Measurements from ENCODE around the gene ZNF827.

Gene ZNF827

GRCh38 chr4:145938618-145939440 is at the start of gene ZNF827:
TSS of gene ZNF827 (minus strand) at chr4:145938823. CDS start at chr4:145938407, 416 bp downstream.
- DNase-seq (ENCODE audit: extremely low read depth, low read depth) = no peak

GRCh38 chr4:145984563-145984962 is 45.9 kb upstream of the ZNF827 start:
- TF ChIP-seq CTCF (IDR thresholded peaks at IDR 0.05; ENCODE audit: low read depth, low read length) = no peak
- DNase-seq (ENCODE audit: extremely low read depth, low read depth) = no peak

More at GRCh38 chr4:145938618-145939440, at the start of gene ZNF827:
- no peak for TF ChIP-seq CTCF (IDR thresholded peaks at IDR 0.05; ENCODE audit: low read depth, low read length)

- no peak for TF ChIP-seq CTCF (IDR thresholded peaks at IDR 0.05; ENCODE audit: low read depth, low read length)
- no peak for DNase-seq (ENCODE audit: extremely low read depth, low read depth)
These were observed 44.2 kb upstream of the ZNF827 start for GRCh38 chr4:145982791-145983190.

GRCh38 chr4:145979160-145979559 is 40.5 kb upstream of the ZNF827 start:
- no peak for DNase-seq (ENCODE audit: extremely low read depth, low read depth)
- TF ChIP-seq CTCF (IDR thresholded peaks at IDR 0.05; ENCODE audit: low read depth, low read length) = no peak

GRCh38 chr4:145976680-145977079 is 38.1 kb upstream of the ZNF827 start:
- DNase-seq (ENCODE audit: extremely low read depth, low read depth) = no peak
- TF ChIP-seq CTCF (IDR thresholded peaks at IDR 0.05; ENCODE audit: low read depth, low read length) = no peak

- no peak for TF ChIP-seq CTCF (IDR thresholded peaks at IDR 0.05; ENCODE audit: low read depth, low read length)
- no peak for DNase-seq (ENCODE audit: extremely low read depth, low read depth)
These were observed 21.4 kb upstream of the ZNF827 start for GRCh38 chr4:145960012-145960411.

GRCh38 chr4:145957302-145957701 is 18.7 kb upstream of the ZNF827 start:
- no peak for TF ChIP-seq CTCF (IDR thresholded peaks at IDR 0.05; ENCODE audit: low read depth, low read length)

More at GRCh38 chr4:145957302-145957701, 18.7 kb upstream of the ZNF827 start:
- DNase-seq (ENCODE audit: extremely low read depth, low read depth) = no peak
